Measurements from ENCODE around the gene RHOC.
"Not testable (repeated sequence)": the region's sequence is repeated elsewhere in the genome, so short reads cannot be mapped to it uniquely, and the experiment has no call there.

- TF ChIP-seq POLR2AphosphoS5 (IDR thresholded peaks at IDR 0.05; ENCODE audit: low read depth, low read length); POLR2A (IDR thresholded peaks at IDR 0.05; ENCODE audit: low read depth, low read length); TAF1 (IDR thresholded peaks at IDR 0.05; ENCODE audit: low read depth, low read length); PAX5 (IDR thresholded peaks at IDR 0.05; ENCODE audit: insufficient read depth, low read length, severe bottlenecking); SPI1 (IDR thresholded peaks at IDR 0.05; ENCODE audit: low read depth, low read length): not testable (repeated sequence)
Observed at GRCh38 chr1:112728306-112728971, 21.5 kb upstream of the RHOC start.
